T-helper 17 cell (primary cell): Measurements from ENCODE around the gene ZFP36L2. TPM values are rescaled to one million over a fixed set of nuclear protein-coding genes. Genes with fewer than 3 reads are reported as not detected.
A peak's percentile ranks its signal among the peaks of the same experiment; 100 is the strongest.

Experiments used
- ATAC-seq: fragments of 150-1000 bp; cut with Tn5 transposase; 2 replicates; pipeline ENCODE4 v1.10.0; 2021; ENCODE audit warnings: mild to moderate bottlenecking, moderate library complexity
- DNase-seq, 3 donors: peaks; one replicate each; pipeline versions ENCODE4 v3.0.0 to v3.0.0-alpha.2; 2020 to 2021
- H3K9me3 ChIP-seq: one replicate; pipeline ENCODE4 v1.7.0; 2013; ENCODE audit warnings: low read length, mild to moderate bottlenecking; ENCODE audit not compliant: control insufficient read depth, poor library complexity, severe bottlenecking
- H3K27ac Mint-ChIP-seq: one replicate; pipeline ENCODE4 v1.8.0; 2022; ENCODE audit warnings: mild to moderate bottlenecking, moderate library complexity, mixed read lengths
- H3K27me3 Mint-ChIP-seq: one replicate; pipeline ENCODE4 v1.8.0; 2022; ENCODE audit warnings: mixed read lengths
- H3K36me3 Mint-ChIP-seq: one replicate; pipeline ENCODE4 v1.8.0; 2022; ENCODE audit warnings: low read depth, mixed read lengths
- H3K4me1 Mint-ChIP-seq: one replicate; pipeline ENCODE4 v1.8.0; 2022; ENCODE audit warnings: mild to moderate bottlenecking, mixed read lengths
- H3K4me3 Mint-ChIP-seq: one replicate; pipeline ENCODE4 v1.8.0; 2022; ENCODE audit warnings: mild to moderate bottlenecking, moderate library complexity, mixed read lengths
- total RNA-seq, 4 donors: library from RNA in 2 of 4; stranded (reverse) in 2 of 4; gene quantifications; one replicate each; pipeline ENCODE4 v1.2.3 and lab custom pipeline; 2022 to 2026

The ZFP36L2 gene
- 100 to 1,000 TPM; 501 to 627 TPM for total RNA-seq
- 187 to 879 reads per million in 2 donors for total RNA-seq (lab: John Stamatoyannopoulos, UW)

GRCh38 chr2:43226558-43226954, at the start of gene ZFP36L2:
TSS of gene ZFP36L2 (minus strand) at chr2:43226606. CDS start at chr2:43226315, 291 bp downstream.
- no peaks in the 10 kb centered on the region for H3K27me3 Mint-ChIP-seq
- DNase-seq, result peak; percentile 92 to 95 (median 95)
- H3K4me1 Mint-ChIP-seq, result peaks cover 28% of the 10 kb centered on the region
- peak within 1 kb of the TSS; percentile 90 for H3K4me3 Mint-ChIP-seq
- peak within 1 kb of the TSS; percentile 93 for H3K27ac Mint-ChIP-seq
- peak; percentile 76 for ATAC-seq
- no peaks in the 10 kb centered on the region for H3K9me3 ChIP-seq
- H3K36me3 Mint-ChIP-seq, result peaks cover 8% of the 10 kb centered on the region

DNA sequence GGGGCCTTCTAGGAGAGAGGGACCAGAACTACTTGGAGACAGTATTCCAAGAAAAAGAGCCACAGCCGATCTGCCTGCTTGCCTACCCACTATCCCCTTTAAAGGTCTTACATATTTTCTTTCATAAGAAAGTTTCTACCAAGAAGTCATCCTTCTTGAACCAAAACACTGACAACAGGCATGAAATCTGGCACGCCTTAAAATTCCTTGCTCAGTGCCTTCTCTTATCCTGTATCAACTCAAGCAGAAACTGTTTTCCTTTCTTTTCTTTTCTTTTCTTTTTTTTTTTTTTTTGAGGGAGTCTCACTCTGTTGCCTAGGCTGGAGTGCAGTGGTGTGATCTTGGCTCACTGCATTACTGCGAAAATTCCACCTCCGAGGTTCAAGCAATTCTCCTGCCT, 48.3 kb upstream of the ZFP36L2 start:
- DNase-seq, result no peak
- no peak overlapping the region for H3K4me3 Mint-ChIP-seq
- H3K27ac Mint-ChIP-seq, result no peak overlapping the region
- no peak for ATAC-seq
- peaks cover 17% of the 10 kb centered on the region for H3K4me1 Mint-ChIP-seq
- H3K27me3 Mint-ChIP-seq, result no peaks in the 10 kb centered on the region
- H3K9me3 ChIP-seq, result no peaks in the 10 kb centered on the region
- peaks cover 18% of the 10 kb centered on the region for H3K36me3 Mint-ChIP-seq

GRCh38 chr2:43274055-43274454, 47.6 kb upstream of the ZFP36L2 start:
- Mint-ChIP-seq H3K4me3 (no peak overlapping the region), H3K27me3 (no peaks in the 10 kb centered on the region), H3K27ac (no peak overlapping the region), H3K4me1 (peaks cover 17% of the 10 kb centered on the region), H3K36me3 (peaks cover 17% of the 10 kb centered on the region)
- DNase-seq (no peak), ATAC-seq (no peak)
- H3K9me3 ChIP-seq, result no peaks in the 10 kb centered on the region

- H3K9me3 ChIP-seq, result no peaks in the 10 kb centered on the region
- ATAC-seq (no peak), DNase-seq (no peak)
- H3K36me3 Mint-ChIP-seq, result peaks cover 15% of the 10 kb centered on the region
- H3K4me3 Mint-ChIP-seq, result no peak overlapping the region
- H3K27me3 Mint-ChIP-seq, result no peaks in the 10 kb centered on the region
- peaks cover 14% of the 10 kb centered on the region for H3K4me1 Mint-ChIP-seq
- no peak overlapping the region for H3K27ac Mint-ChIP-seq
These were observed 47.1 kb upstream of the ZFP36L2 start for GRCh38 chr2:43273529-43273928.

GRCh38 chr2:43270930-43271615, 44.7 kb upstream of the ZFP36L2 start:
- Mint-ChIP-seq H3K4me3 (no peak overlapping the region), H3K36me3 (peaks cover 9% of the 10 kb centered on the region), H3K4me1 (peaks cover 7% of the 10 kb centered on the region), H3K27ac (peak overlapping the region; percentile 32), H3K27me3 (no peaks in the 10 kb centered on the region)
- no peaks in the 10 kb centered on the region for H3K9me3 ChIP-seq
- no peak for ATAC-seq
- no peak for DNase-seq

GRCh38 chr2:43270461-43270860, 44.1 kb upstream of the ZFP36L2 start:
- H3K9me3 ChIP-seq, result no peaks in the 10 kb centered on the region
- DNase-seq (no peak), ATAC-seq (no peak)
- Mint-ChIP-seq H3K27me3 (no peaks in the 10 kb centered on the region), H3K27ac (peak overlapping the region; percentile 32), H3K4me1 (peaks cover 7% of the 10 kb centered on the region), H3K36me3 (peaks cover 9% of the 10 kb centered on the region), H3K4me3 (no peak overlapping the region)

DNA sequence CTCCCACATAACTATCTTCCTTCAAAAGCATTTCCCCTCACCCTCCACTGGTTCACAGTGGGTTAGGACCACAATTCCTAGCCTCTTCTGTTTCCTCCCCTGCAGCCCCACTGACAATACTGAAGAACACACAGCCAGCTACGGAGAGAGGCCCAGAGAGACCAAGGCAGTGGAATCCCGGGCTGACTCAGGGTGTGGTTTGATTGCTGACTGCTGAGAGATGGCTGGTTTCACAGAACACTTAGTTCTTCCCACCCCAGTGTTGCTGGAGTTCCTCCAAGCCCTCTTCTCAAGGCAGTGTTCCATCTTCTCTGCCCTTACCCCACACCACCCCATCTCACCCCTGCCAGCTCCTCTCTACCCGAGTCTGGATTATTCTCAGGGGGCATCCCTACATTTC, 43.3 kb upstream of the ZFP36L2 start:
- Mint-ChIP-seq H3K27me3 (no peaks in the 10 kb centered on the region), H3K36me3 (peaks cover 9% of the 10 kb centered on the region), H3K4me3 (no peak overlapping the region), H3K4me1 (peaks cover 7% of the 10 kb centered on the region), H3K27ac (peak overlapping the region; percentile 32)
- DNase-seq, result no peak
- no peaks in the 10 kb centered on the region for H3K9me3 ChIP-seq
- ATAC-seq, result no peak

DNA sequence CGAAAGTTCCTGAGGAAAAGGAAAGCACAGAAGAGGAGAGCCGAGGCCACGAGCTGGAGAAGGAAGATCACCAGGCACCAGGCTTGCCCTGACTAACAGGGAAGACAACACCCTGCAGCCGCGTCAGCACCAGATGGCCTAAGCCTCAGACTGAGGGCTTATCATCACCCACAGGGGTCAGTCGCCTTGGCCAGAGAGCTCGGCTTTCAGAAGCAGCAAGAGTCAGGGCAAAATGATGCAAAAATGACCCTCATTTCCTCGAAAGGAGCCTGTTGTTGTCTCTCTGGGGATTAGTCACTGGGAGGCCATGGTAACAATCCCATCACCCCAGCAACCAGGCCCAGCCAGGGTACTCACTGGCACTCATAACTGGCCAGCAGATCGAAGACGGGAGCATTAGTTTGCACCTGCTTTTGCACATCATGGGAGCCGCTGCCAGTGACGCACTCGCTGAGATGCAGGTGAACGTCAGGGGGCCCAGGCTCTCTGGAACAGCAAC, 42.7 kb upstream of the ZFP36L2 start:
- no peaks in the 10 kb centered on the region for H3K9me3 ChIP-seq

DNA sequence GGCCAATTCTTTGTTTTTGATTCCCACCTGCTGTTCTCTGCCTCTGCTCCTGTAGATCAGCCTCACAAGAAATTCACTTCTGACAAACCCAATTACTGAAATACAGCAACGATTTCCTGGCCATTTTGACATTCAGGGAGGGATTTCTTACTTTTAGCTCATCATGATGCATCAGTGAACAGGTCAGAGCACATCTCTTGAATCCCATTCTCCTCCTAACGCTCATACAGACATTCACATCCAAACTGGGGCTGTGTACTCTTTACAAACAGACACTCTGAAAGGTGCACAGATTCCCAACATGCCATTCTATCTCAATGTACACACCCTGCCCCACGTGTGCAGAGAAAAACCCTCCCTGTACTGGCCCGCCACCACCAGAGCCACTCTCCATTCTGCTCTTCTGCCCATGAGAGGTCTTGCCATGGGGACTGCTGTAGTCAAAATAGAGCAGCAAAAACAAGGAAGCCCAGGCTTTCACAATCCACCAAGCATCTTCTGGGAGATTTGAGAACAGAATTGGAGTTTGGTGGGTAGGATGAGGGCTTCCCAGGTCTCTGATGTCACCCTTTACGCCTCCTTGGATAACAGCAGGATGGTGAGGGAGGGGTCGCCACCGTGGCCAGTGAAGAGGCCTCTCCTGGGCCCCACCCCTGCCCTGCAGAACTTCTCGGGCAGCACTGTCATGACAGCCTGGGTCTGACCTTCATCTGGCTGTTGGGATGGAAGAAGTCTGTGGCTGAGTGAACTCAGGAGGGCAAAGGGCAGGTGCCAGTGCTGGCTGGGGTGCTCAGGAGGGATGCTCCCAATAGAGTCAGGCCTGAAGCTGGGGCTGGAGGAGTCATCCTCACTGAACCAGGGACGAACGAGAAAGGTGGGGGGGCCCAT, 41.9 kb upstream of the ZFP36L2 start:
- no peaks in the 10 kb centered on the region for H3K9me3 ChIP-seq
- no peak for ATAC-seq
- H3K4me3 Mint-ChIP-seq, result no peak overlapping the region
- H3K36me3 Mint-ChIP-seq, result peaks cover 6% of the 10 kb centered on the region
- no peaks in the 10 kb centered on the region for H3K27me3 Mint-ChIP-seq
- H3K27ac Mint-ChIP-seq, result no peak overlapping the region
- no peaks in the 10 kb centered on the region for H3K4me1 Mint-ChIP-seq
- DNase-seq, result no peak

More for the DNA sequence above, 42.7 kb upstream of the ZFP36L2 start:
- no peak for ATAC-seq
- no peak overlapping the region for H3K27ac Mint-ChIP-seq
- no peak for DNase-seq
- H3K27me3 Mint-ChIP-seq, result no peaks in the 10 kb centered on the region
- H3K36me3 Mint-ChIP-seq, result peaks cover 9% of the 10 kb centered on the region
- peaks cover 4% of the 10 kb centered on the region for H3K4me1 Mint-ChIP-seq
- no peak overlapping the region for H3K4me3 Mint-ChIP-seq

- Mint-ChIP-seq H3K27ac (no peak overlapping the region), H3K27me3 (no peaks in the 10 kb centered on the region), H3K4me1 (peaks cover 3% of the 10 kb centered on the region), H3K36me3 (peaks cover 9% of the 10 kb centered on the region), H3K4me3 (no peak overlapping the region)
- H3K9me3 ChIP-seq, result no peaks in the 10 kb centered on the region
- ATAC-seq (no peak), DNase-seq (no peak)
These were observed 41.0 kb upstream of the ZFP36L2 start for GRCh38 chr2:43267381-43267780.

DNA sequence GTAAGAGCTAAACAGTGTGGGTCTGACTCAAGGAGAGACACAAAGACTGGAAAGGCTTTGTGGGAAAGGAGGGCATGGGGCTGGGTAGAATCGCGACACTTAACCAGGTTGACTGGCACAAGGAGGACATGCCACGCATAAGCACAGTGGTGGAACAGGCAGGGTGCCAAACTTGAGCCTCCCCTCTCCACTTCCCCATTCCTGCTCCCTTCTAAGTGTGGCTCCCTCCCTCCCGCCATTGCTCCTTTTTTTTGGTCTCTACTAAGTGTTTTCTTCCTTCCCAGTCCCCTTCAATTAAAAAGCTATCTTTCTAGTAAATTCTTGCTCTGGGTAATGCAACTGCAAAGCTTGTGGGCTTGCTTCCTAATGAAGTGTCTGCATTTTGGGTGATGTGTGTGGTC, 40.3 kb upstream of the ZFP36L2 start:
- H3K27me3 Mint-ChIP-seq, result no peaks in the 10 kb centered on the region
- no peak overlapping the region for H3K27ac Mint-ChIP-seq
- no peak for DNase-seq
- no peaks in the 10 kb centered on the region for H3K9me3 ChIP-seq
- H3K4me3 Mint-ChIP-seq, result no peak overlapping the region
- ATAC-seq, result no peak
- H3K4me1 Mint-ChIP-seq, result peaks cover 3% of the 10 kb centered on the region
- H3K36me3 Mint-ChIP-seq, result peaks cover 6% of the 10 kb centered on the region

GRCh38 chr2:43265421-43265820, 39.0 kb upstream of the ZFP36L2 start:
- DNase-seq (no peak), ATAC-seq (no peak)
- Mint-ChIP-seq H3K4me3 (no peak overlapping the region), H3K27me3 (no peaks in the 10 kb centered on the region), H3K4me1 (peaks cover 3% of the 10 kb centered on the region), H3K36me3 (peaks cover 4% of the 10 kb centered on the region), H3K27ac (no peak overlapping the region)
- no peaks in the 10 kb centered on the region for H3K9me3 ChIP-seq

DNA sequence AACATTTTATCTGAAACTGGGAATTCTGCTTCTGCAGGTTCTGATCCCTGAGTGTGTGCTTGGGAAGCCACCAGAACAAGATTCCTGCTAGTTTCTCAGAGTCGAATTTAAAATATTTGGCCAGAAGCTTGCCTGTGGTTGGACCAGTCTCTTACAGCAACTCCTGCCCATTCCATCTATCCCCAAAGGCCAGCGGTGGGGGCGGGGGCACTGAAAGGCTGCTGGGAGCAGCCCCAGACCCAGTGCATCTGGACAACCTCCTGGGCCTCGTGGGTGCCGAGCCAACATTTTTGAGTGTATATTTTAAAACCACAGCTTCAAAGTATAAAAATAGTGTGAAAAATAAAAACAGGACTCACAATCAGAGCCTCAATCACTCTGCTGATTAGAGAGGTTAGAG, 38.6 kb upstream of the ZFP36L2 start:
- Mint-ChIP-seq H3K27me3 (no peaks in the 10 kb centered on the region), H3K36me3 (peaks cover 2% of the 10 kb centered on the region), H3K27ac (no peak overlapping the region), H3K4me1 (peaks cover 3% of the 10 kb centered on the region), H3K4me3 (no peak overlapping the region)
- DNase-seq (no peak), ATAC-seq (no peak)
- H3K9me3 ChIP-seq, result no peaks in the 10 kb centered on the region
